Activated B cell treated with CpG ODN at 0.5 μM for 24 hours (primary cell): ENCODE data around the gene ASPG. TPM values are rescaled to one million over a fixed set of nuclear protein-coding genes. Genes with fewer than 3 reads are reported as not detected.

Source experiments
- ATAC-seq: fragments of 200-7000 bp; cut with Tn5 transposase; one replicate; pipeline ENCODE4 v1.10.0; 2021; ENCODE audit warnings: low read depth, mild to moderate bottlenecking, moderate library complexity
- CTCF ChIA-PET: fragments of 350-600 bp; sonication (Branson Sonifier 250); formaldehyde crosslinking; loops from one replicate; lab custom pipeline; 2021; ENCODE audit warnings: antibody characterized with exemption; lab: Charles Lee
- POLR2A ChIA-PET: fragments of 350-600 bp; sonication (Branson Sonifier 250); formaldehyde crosslinking; loops from one replicate; lab custom pipeline; 2021; ENCODE audit warnings: antibody characterized with exemption; lab: Charles Lee
- DNase-seq: peaks from one replicate; pipeline ENCODE4 v3.0.0; 2022
- H3K27ac Mint-ChIP-seq: one replicate; pipeline ENCODE4 v1.8.0; 2020; ENCODE audit warnings: mixed read lengths
- H3K27me3 Mint-ChIP-seq: one replicate; pipeline ENCODE4 v1.8.0; 2021; ENCODE audit warnings: mixed read lengths
- H3K36me3 Mint-ChIP-seq: one replicate; pipeline ENCODE4 v1.8.0; 2021; ENCODE audit warnings: low read depth, mixed read lengths
- H3K4me1 Mint-ChIP-seq: one replicate; pipeline ENCODE4 v1.8.0; 2021; ENCODE audit warnings: mixed read lengths
- H3K4me3 Mint-ChIP-seq: one replicate; pipeline ENCODE4 v1.8.0; 2020; ENCODE audit warnings: mild to moderate bottlenecking, mixed read lengths
- H3K9me3 Mint-ChIP-seq: one replicate; pipeline ENCODE4 v1.8.0; 2020; ENCODE audit warnings: mixed read lengths
- CTCF ChIP-seq: fragments of 200-600 bp; IDR thresholded peaks from one replicate; pipeline ENCODE4 v1.8.0; 2022; ENCODE audit warnings: antibody characterized with exemption, mild to moderate bottlenecking
- intact Hi-C: fragments of 100-400 bp; cut with micrococcal nuclease; formaldehyde crosslinking; loops from one replicate; pipeline ENCODE4 v1.15.1; 2024
- total RNA-seq: library from RNA; stranded (reverse); gene quantifications from 2 replicates; pipeline ENCODE4 v1.2.3, GENCODE V29; 2022

Gene ASPG
- total RNA-seq, 1 donor from 2014 or later, result not detected

- no peak for DNase-seq
- peaks cover 15% of the 10 kb centered on the region for H3K9me3 Mint-ChIP-seq
- ChIA-PET POLR2A (no interaction called here), CTCF (no interaction called here)
- H3K4me3 Mint-ChIP-seq, result no peak overlapping the region
- TF ChIP-seq CTCF, result no peak
- peaks cover 2% of the 10 kb centered on the region for H3K36me3 Mint-ChIP-seq
- no peak overlapping the region for H3K27ac Mint-ChIP-seq
- intact Hi-C loops, result loop anchor here (1.0 kb wide), 1 partner anchor 53 kb away; no protein-coding TSS in a partner anchor
- no peak for ATAC-seq
- peaks cover 6% of the 10 kb centered on the region for H3K4me1 Mint-ChIP-seq
- H3K27me3 Mint-ChIP-seq, result peaks cover 38% of the 10 kb centered on the region
Observed at GRCh38 chr14:104130974-104131651, 45.6 kb downstream of the ASPG start.

GRCh38 chr14:104131968-104132732, 46.6 kb downstream of the ASPG start:
- H3K9me3 Mint-ChIP-seq, result peaks cover 11% of the 10 kb centered on the region
- no peak for TF ChIP-seq CTCF
- H3K27ac Mint-ChIP-seq, result no peak overlapping the region
- peaks cover 43% of the 10 kb centered on the region for H3K27me3 Mint-ChIP-seq
- peaks cover 2% of the 10 kb centered on the region for H3K36me3 Mint-ChIP-seq
- intact Hi-C loops, result loop anchor here (1.0 kb wide), 1 partner anchor 54 kb away; no protein-coding TSS in a partner anchor
- CTCF ChIA-PET, result interaction anchor here (0.8 kb wide), 1 partner anchor 10 kb away, joined by 3 read pairs; no protein-coding TSS in a partner anchor
- no peak overlapping the region for H3K4me3 Mint-ChIP-seq
- peaks cover 10% of the 10 kb centered on the region for H3K4me1 Mint-ChIP-seq
- POLR2A ChIA-PET, result no interaction called here
- ATAC-seq (no peak), DNase-seq (no peak)

GRCh38 chr14:104132981-104133380, 47.5 kb downstream of the ASPG start:
- DNase-seq (no peak), ATAC-seq (no peak)
- intact Hi-C loops, result no loop called here
- H3K9me3 Mint-ChIP-seq, result peaks cover 10% of the 10 kb centered on the region
- H3K36me3 Mint-ChIP-seq, result peaks cover 2% of the 10 kb centered on the region
- H3K27ac Mint-ChIP-seq, result no peak overlapping the region
- peaks cover 43% of the 10 kb centered on the region for H3K27me3 Mint-ChIP-seq
- peaks cover 13% of the 10 kb centered on the region for H3K4me1 Mint-ChIP-seq
- ChIA-PET CTCF (interaction anchor here (0.8 kb wide), 1 partner anchor 11 kb away, joined by 3 read pairs; no protein-coding TSS in a partner anchor), POLR2A (no interaction called here)
- H3K4me3 Mint-ChIP-seq, result no peak overlapping the region
- no peak for TF ChIP-seq CTCF

GRCh38 chr14:104133496-104133895, 48.0 kb downstream of the ASPG start:
- Mint-ChIP-seq H3K9me3 (peaks cover 9% of the 10 kb centered on the region), H3K27ac (no peak overlapping the region), H3K36me3 (peaks cover 2% of the 10 kb centered on the region), H3K4me3 (no peak overlapping the region), H3K27me3 (peaks cover 43% of the 10 kb centered on the region), H3K4me1 (peaks cover 13% of the 10 kb centered on the region)
- intact Hi-C loops, result no loop called here
- POLR2A ChIA-PET, result no interaction called here
- no peak for TF ChIP-seq CTCF
- DNase-seq (no peak), ATAC-seq (no peak)
- CTCF ChIA-PET, result no interaction called here
